Measurements from ENCODE around the gene CTF1.
"Not testable (repeated sequence)": the region's sequence is repeated elsewhere in the genome, so short reads cannot be mapped to it uniquely, and the experiment has no call there.

Gene CTF1

GRCh38 chr16:30888856-30889499 lies 7.4 kb upstream of the CTF1 start:
- Histone ChIP-seq H3K27me3 (ENCODE audit: control insufficient read depth, low read length) (no peaks in the 10 kb centered on the region), H3K9me2 (replicated peaks; ENCODE audit: control insufficient read depth, low read length) (no peaks in the 10 kb centered on the region), H3K27ac (ENCODE audit: low read depth, low read length) (no peak overlapping the region), H3F3A (ENCODE audit: control insufficient read depth, insufficient read depth) (no peaks in the 10 kb centered on the region; the same call in 1 of the 2 replicates), H3K79me2 (ENCODE audit: control insufficient read depth, low read length) (peaks cover 10% of the 10 kb centered on the region), H3K36me3 (ENCODE audit: control insufficient read depth, low read length) (peaks cover 20% of the 10 kb centered on the region), H3K4me2 (ENCODE audit: low read length) (no peak overlapping the region), H3K4me3 (ENCODE audit: low read length) (no peak overlapping the region), H3K4me1 (ENCODE audit: control insufficient read depth, low read length) (peaks cover 17% of the 10 kb centered on the region), H4K20me1 (ENCODE audit: control insufficient read depth, insufficient read depth, low read depth, low read length) (no peaks in the 10 kb centered on the region), H3K9me3 (ENCODE audit: control insufficient read depth, insufficient read depth, low read length) (no peaks in the 10 kb centered on the region)
- TF ChIP-seq EZH2phosphoT487 (IDR thresholded peaks at IDR 0.05; ENCODE audit: borderline replicate concordance, low read length), result no peak
- TF ChIP-seq CTCF (IDR thresholded peaks at IDR 0.05; ENCODE audit: low read depth, low read length, poor library complexity, severe bottlenecking), result no peak

- no peak for TF ChIP-seq CTCF (IDR thresholded peaks at IDR 0.05; ENCODE audit: low read depth, low read length, poor library complexity, severe bottlenecking)
- no peak for TF ChIP-seq EZH2phosphoT487 (IDR thresholded peaks at IDR 0.05; ENCODE audit: borderline replicate concordance, low read length)
- H3K9me2 ChIP-seq (replicated peaks; ENCODE audit: control insufficient read depth, low read length), result no peaks in the 10 kb centered on the region
- no peaks in the 10 kb centered on the region for H4K20me1 ChIP-seq (ENCODE audit: control insufficient read depth, insufficient read depth, low read depth, low read length)
- H3K79me2 ChIP-seq (ENCODE audit: control insufficient read depth, low read length), result peaks cover 10% of the 10 kb centered on the region
- no peak overlapping the region for H3K27ac ChIP-seq (ENCODE audit: low read depth, low read length)
- H3K4me1 ChIP-seq (ENCODE audit: control insufficient read depth, low read length), result peaks cover 22% of the 10 kb centered on the region
- no peaks in the 10 kb centered on the region for H3K27me3 ChIP-seq (ENCODE audit: control insufficient read depth, low read length)
- H3K9me3 ChIP-seq (ENCODE audit: control insufficient read depth, insufficient read depth, low read length), result no peaks in the 10 kb centered on the region
- no peak overlapping the region for H3K4me3 ChIP-seq (ENCODE audit: low read length)
- peaks cover 6% of the 10 kb centered on the region for H3F3A ChIP-seq (ENCODE audit: control insufficient read depth, insufficient read depth)
- no peak overlapping the region for H3K4me2 ChIP-seq (ENCODE audit: low read length)
- peaks cover 20% of the 10 kb centered on the region for H3K36me3 ChIP-seq (ENCODE audit: control insufficient read depth, low read length)
Observed at GRCh38 chr16:30889721-30890120, 6.7 kb upstream of the CTF1 start.

- peaks cover 33% of the 10 kb centered on the region for H3K4me1 ChIP-seq (ENCODE audit: control insufficient read depth, low read length)
- peaks cover 10% of the 10 kb centered on the region for H3K79me2 ChIP-seq (ENCODE audit: control insufficient read depth, low read length)
- not testable (repeated sequence) for H3K9me2 ChIP-seq (replicated peaks; ENCODE audit: control insufficient read depth, low read length); H3K9me3 ChIP-seq (ENCODE audit: control insufficient read depth, insufficient read depth, low read length); H4K20me1 ChIP-seq (ENCODE audit: control insufficient read depth, insufficient read depth, low read depth, low read length); H3K4me3 ChIP-seq (ENCODE audit: low read length); H3K27me3 ChIP-seq (ENCODE audit: control insufficient read depth, low read length); H3K4me2 ChIP-seq (ENCODE audit: low read length); H3K27ac ChIP-seq (ENCODE audit: low read depth, low read length)
- peaks cover 19% of the 10 kb centered on the region for H3K36me3 ChIP-seq (ENCODE audit: control insufficient read depth, low read length)
- peaks cover 17% of the 10 kb centered on the region for H3F3A ChIP-seq (ENCODE audit: control insufficient read depth, insufficient read depth)
Observed at GRCh38 chr16:30891043-30891823, 5.2 kb upstream of the CTF1 start.

Data from DOHH2 (cell line).